HG02884 (cell line): Measurements from ENCODE around the gene BAZ2B.
"Not testable (repeated sequence)": the region's sequence is repeated elsewhere in the genome, so short reads cannot be mapped to it uniquely, and the experiment has no call there.

Experiments used
- ATAC-seq: cut with Tn5 transposase; IDR thresholded peaks from one replicate; pipeline ENCODE4 v1.9.1; 2021; ENCODE audit warnings: mild to moderate bottlenecking, moderate library complexity; ENCODE audit not compliant: unreplicated experiment

BAZ2B gene

GRCh38 chr2:159438284-159438683 is 178.1 kb downstream of the BAZ2B start:
- no peak for ATAC-seq

GRCh38 chr2:159432610-159433009 is 183.7 kb downstream of the BAZ2B start:
- ATAC-seq: no peak

DNA sequence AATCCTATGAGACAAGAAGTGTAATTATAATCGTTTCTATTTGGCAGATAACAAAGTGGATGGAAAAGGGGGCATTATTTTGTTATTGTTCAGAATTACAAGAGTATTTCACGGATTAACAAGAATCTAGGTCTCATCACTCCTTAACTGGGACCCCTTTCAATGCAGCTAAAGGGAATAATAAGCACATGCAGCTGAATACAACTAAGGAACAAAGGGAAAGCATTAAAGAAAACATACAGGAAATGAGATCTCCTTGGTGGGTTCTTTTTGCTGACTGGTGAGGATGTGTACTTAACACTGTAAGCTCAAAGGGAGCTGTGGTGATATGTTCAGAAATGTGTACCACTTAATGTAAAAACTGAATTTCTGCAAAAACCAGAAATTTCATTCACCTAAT is 189.3 kb downstream of the BAZ2B start:
- no peak for ATAC-seq

DNA sequence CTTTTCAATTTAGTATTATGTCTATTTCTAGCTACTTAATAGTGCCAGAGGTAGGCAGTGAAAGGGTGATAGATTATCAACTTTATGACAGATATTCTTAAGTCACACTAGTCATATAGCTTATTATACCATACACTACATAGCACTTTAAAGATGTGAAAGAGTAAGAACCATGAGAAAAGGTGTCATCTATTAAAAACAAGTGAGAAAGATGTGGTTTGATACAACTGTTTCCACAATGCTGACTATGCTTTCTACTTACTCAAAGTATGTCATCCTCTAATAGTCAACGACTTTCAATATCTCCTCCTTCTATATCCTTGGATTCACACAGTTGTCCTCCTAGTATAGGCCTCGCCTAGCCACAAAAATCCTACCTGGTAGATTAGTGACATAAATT is 196.9 kb downstream of the BAZ2B start:
- ATAC-seq: no peak

- peak; percentile 58 for ATAC-seq
Measured at GRCh38 chr2:159411460-159411859, 204.9 kb downstream of the BAZ2B start.

DNA sequence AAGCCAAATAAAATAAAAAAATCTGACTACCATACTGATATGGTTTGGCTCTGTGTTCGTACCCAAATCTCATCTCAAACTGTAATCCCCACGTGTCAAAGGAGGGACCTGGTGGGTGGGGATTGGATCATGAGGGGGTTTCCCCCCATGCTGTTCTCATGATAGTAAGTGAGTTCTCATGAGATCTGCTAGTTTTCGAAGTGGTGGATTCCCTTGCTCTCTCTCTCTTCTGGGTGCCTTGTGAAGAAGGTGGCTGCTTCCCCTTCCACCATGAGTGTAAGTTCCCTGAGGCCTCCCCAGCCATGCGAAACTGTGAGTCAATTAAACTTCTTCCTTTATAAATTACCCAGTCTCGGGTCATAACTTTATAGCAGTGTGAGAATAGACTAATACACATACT is 206.1 kb downstream of the BAZ2B start:
- no peak for ATAC-seq

DNA sequence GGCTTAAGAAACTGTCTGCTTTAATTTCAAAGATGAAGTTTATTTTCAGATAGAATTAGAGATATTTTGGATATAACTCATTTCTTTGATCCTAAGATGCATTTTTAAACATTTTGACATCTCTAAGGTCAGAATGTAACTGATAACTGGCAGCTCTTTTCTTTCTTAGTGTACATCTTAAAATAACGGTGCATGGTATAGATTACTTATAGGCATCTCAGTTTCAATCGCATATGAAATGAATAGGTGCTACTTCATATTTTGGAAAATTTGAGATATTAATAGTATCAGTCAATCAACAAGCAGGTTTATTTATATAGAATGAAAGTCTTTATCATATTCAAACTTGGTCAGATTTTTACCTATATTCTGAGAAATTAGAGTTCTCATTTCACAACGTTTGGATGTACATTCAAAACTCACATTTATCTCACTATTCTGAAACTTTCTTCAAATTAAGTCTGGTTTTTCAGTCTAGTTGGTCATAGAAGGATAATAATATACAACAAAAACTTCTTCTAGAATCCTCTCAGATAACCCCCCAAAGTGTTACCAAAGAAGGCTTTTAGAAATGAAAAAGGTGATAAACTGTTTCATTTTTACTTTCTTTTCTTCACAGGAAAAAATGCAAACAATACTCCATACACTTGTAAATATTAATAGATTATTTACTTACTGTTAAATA is 207.1 kb downstream of the BAZ2B start:
- ATAC-seq: no peak

GRCh38 chr2:159402790-159403189 is 213.6 kb downstream of the BAZ2B start:
- no peak for ATAC-seq

DNA sequence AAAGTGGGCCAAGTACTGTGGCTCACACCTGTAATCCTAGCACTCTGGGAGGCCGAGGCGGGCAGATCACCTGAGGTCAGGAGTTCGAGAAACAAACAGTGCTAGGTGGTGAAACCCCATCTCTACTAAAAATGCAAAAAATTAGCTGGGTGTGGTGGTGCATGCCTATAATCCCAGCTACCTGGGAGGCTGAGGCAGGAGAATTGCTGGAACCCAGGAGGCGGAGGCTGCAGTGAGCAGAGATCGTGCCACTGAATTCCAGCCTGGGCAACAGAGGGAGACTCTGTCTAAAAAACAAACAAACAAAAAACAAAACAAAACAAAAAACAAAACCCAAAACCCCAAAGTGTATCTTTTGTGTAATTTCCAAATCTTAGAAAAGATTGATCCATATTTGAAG is 214.2 kb downstream of the BAZ2B start:
- not testable (repeated sequence) for ATAC-seq

GRCh38 chr2:159399716-159400415 is 216.5 kb downstream of the BAZ2B start:
- no peak for ATAC-seq

GRCh38 chr2:159396799-159397198 is 219.5 kb downstream of the BAZ2B start:
- no peak for ATAC-seq

- ATAC-seq: no peak
Measured at GRCh38 chr2:159382447-159383028, 233.8 kb downstream of the BAZ2B start.

DNA sequence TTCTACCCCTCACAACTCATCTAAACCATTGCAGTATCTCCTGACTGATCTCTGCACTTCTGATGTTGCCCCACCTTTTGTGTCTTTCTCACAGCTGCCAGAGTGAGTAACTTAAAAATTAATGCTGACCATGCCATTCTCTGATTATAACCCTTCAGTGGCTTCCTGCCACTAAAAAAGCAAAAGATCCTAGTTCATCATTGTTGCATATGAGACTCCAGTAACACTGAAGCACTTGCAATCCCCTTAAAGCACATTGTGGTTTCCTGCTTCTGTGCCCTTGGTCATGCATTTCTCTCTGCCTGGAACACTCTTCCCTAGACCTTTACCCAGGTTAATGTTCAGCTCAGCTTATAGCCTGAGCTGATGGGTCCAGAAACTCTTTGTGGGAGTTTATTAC is 234.8 kb downstream of the BAZ2B start:
- ATAC-seq: no peak

GRCh38 chr2:159380685-159381239 is 235.6 kb downstream of the BAZ2B start:
- ATAC-seq: no peak

DNA sequence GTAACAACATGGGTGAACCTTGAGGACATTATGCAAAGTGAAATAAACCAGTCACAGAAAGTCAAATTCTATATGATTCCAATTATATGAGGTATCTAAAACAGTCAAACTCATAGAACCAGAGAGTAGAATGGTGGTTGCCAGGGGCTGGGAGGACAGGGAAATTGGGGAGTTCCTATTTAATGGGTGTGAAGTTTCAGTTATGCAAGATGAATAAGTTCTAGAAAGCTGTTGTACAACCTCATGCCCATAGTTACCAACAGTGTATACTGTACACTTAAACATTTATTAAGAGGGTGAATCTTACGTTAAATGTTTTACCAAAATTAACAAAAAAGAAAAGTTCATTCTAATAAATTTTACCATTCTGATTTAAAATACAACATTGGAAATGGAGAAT is 237.2 kb downstream of the BAZ2B start:
- no peak for ATAC-seq

DNA sequence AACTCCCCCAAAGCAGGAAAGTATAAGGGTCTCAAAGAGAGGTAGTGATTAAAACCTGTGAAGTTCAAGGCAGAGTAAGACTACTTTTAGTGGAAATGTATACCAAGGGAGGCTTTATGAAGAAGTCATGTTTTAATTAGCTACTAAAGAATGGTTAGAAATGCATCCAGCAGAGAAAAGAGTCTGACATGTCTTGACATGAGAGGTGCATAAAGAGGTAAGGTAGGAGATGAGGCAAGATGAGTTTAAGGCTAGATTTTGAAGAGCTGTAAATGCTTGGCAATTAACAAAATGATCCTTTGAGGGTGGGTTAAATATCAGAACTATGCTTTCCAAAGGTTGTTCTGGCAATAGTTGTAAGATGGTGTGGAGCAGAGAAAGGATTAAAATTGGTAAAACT is 241.1 kb downstream of the BAZ2B start:
- no peak for ATAC-seq

- ATAC-seq: no peak
Measured at GRCh38 chr2:159371506-159371905, 244.8 kb downstream of the BAZ2B start.

DNA sequence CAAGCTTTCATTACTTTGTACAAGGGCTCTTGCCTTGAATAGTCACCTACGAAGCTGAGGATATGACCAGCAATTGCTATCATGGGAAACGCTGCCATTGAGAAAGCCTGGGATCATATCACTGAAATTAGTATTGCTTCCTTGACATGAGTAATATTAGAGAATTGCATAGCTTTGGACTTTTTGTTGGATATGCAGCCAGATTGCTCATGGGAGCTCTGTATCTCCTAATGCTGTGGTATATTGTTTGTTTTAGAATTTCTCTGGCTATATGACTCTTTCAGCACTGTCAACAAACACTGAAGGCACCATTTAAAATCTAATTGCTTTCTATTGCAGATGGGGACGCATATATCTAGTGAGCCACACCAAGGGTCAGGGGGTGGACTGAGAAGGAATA is 249.8 kb downstream of the BAZ2B start:
- ATAC-seq: no peak

- no peak for ATAC-seq
Measured at GRCh38 chr2:159362816-159363251, 253.5 kb downstream of the BAZ2B start.

DNA sequence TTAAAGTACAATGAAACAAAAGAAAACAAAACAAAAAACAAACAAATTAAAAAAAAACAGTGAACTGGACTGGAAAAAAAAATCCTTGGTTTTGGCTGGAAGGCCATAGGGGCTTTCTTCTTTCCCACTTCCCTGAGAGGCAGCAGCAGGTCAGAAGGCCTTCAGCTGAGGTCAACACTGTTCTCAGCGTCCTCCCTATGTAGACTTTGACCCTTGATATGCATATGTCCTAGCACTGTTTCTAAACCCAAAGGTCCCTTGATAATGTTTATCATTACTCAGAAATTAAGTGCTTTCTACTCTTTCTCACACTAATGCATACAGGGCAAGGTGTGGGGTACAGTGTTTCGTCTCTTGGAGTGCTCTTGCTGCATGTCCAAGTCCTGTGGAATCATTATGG is 254.3 kb downstream of the BAZ2B start:
- ATAC-seq: no peak

DNA sequence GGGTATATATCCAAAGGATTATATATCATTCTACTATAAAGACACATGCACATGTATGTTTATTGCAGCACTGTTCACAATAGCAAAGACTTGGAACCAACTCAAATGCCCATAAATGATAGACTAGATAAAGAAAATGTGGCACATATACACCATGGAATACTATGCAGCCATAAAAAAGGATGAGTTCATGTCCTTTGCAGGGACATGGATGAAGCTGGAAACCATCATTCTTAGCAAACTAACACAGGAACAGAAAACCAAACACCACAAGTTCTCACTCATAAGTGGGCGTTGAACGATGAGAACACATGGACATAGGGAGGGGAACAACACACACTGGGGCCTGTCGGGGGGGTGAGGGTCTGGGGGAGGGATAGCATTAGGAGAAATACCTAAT is 254.7 kb downstream of the BAZ2B start:
- ATAC-seq: not testable (repeated sequence)

DNA sequence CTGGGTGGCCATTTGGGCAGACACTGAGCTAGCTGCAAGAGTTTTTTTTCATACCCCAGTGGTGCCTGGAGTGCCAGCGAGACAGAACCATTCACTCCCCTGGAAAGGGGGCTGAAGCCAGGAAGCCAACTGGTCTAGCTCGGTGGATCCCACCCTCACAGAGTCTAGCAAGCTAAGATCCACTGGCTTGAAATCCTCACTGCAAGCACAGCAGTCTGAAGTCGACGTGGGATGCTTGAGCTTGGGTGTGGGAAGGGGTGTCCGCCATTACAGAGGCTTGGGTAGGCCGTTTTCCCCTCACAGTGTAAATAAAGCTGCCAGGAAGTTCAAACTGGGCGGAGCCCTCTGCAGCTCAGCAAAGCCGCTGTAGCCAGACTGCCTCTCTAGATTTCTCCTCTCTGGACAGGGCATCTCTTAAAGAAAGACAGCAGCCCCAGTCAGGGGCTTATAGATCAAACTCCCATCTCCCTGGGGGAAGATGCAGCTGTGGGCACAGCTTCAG is 260.2 kb downstream of the BAZ2B start:
- ATAC-seq: no peak
